CD4-positive, CD25-positive, alpha-beta regulatory T cell (primary cell): ENCODE results near the gene UQCRC2. TPM values are rescaled to one million over a fixed set of nuclear protein-coding genes. Genes with fewer than 3 reads are reported as not detected.
A peak's percentile ranks its signal among the peaks of the same experiment; 100 is the strongest.

ENCODE experiments used
- ATAC-seq, 2 donors: fragments of 150-1000 bp; cut with Tn5 transposase; one replicate each; pipeline ENCODE4 v1.10.0; 2021; ENCODE audit warnings: low read depth in 2 of 2, moderate number of reproducible peaks in 2 of 2, moderate library complexity in 1 of 2
- DNase-seq, 3 donors: peaks; one replicate each; pipeline versions ENCODE4 v3.0.0 to v3.0.0-alpha.2; 2012 to 2022; ENCODE audit warnings: mixed read lengths in 1 of 3
- H3K27ac ChIP-seq: one replicate; pipeline ENCODE4 v1.7.0; 2013; ENCODE audit warnings: mild to moderate bottlenecking, low read length; ENCODE audit not compliant: insufficient read depth, poor library complexity, severe bottlenecking
- H3K27me3 ChIP-seq: one replicate; pipeline ENCODE4 v1.7.0; 2013; ENCODE audit warnings: low read length; ENCODE audit not compliant: control insufficient read depth, insufficient read depth
- H3K36me3 ChIP-seq: one replicate; pipeline ENCODE4 v1.7.0; 2013; ENCODE audit warnings: mild to moderate bottlenecking, low read length, moderate library complexity; ENCODE audit not compliant: control insufficient read depth, insufficient read depth
- H3K4me1 ChIP-seq: 2 replicates; pipeline ENCODE4 v1.7.0; 2013; ENCODE audit warnings: mild to moderate bottlenecking, low read length; ENCODE audit not compliant: insufficient read depth, control insufficient read depth, poor library complexity, severe bottlenecking
- H3K4me3 ChIP-seq: one replicate; pipeline ENCODE4 v1.7.0; 2013; ENCODE audit warnings: low read depth, mild to moderate bottlenecking, low read length, moderate library complexity
- H3K9me3 ChIP-seq, 2 experiments: 1 replicate in 1 of 2; 2 replicates in 1 of 2; pipeline ENCODE4 v1.7.0; 2013; ENCODE audit warnings: low read length in 2 of 2, mild to moderate bottlenecking in 1 of 2, moderate library complexity in 1 of 2; ENCODE audit not compliant: control insufficient read depth in 2 of 2
- H3K27ac Mint-ChIP-seq, 3 donors: one replicate each; pipeline ENCODE4 v1.8.0; 2020 to 2022; ENCODE audit warnings: mild to moderate bottlenecking in 3 of 3, mixed read lengths in 3 of 3, moderate library complexity in 2 of 3
- H3K27me3 Mint-ChIP-seq: one replicate; pipeline ENCODE4 v1.8.0; 2022; ENCODE audit warnings: mild to moderate bottlenecking, mixed read lengths
- H3K36me3 Mint-ChIP-seq: one replicate; pipeline ENCODE4 v1.8.0; 2020; ENCODE audit warnings: mixed read lengths
- H3K4me1 Mint-ChIP-seq, 4 donors: one replicate each; pipeline ENCODE4 v1.8.0; 2020 to 2022; ENCODE audit warnings: mixed read lengths in 4 of 4, mild to moderate bottlenecking in 1 of 4
- H3K4me3 Mint-ChIP-seq, 4 donors: one replicate each; pipeline ENCODE4 v1.8.0; 2020 to 2022; ENCODE audit warnings: mild to moderate bottlenecking in 4 of 4, mixed read lengths in 4 of 4, moderate library complexity in 3 of 4
- H3K9me3 Mint-ChIP-seq, 7 donors: one replicate each; pipeline ENCODE4 v1.8.0; 2020 to 2022; ENCODE audit warnings: mixed read lengths in 7 of 7, mild to moderate bottlenecking in 3 of 7, moderate library complexity in 2 of 7
- polyA plus RNA-seq, 4 donors: library from polyadenylated mRNA; unstranded; fragments of 300-500 nt; fragmentation: Illumina TruSeq; gene quantifications; one replicate each; pipeline ENCODE4 v1.2.3, GENCODE V29; 2021
- total RNA-seq: library from RNA; stranded (reverse); gene quantifications from one replicate; pipeline ENCODE4 v1.2.3, GENCODE V29; 2022

UQCRC2 gene
- total and polyA plus RNA-seq, 5 donors from 2014 or later = 164 to 218 (median 205) TPM

DNA sequence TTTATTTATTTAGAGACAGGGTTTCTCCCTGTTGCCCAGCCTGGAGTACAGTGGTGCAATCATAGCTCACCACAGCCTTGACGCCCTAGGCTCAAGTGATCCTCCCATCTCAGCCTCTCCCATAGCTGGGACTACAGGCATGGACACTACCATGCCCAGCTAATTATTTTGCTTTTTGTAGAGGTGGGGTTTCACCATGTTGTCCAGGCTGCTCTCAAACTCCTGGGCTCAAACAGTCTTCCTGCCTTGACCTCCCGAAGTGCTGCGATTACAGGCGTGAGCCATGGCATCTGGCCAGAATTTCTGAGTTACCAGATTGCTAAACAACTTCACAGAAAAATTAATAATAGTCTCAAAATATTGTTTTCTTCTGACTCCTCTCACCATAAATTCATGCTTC lies 76.5 kb downstream of the UQCRC2 start:
- H3K27me3 Mint-ChIP-seq = no peaks in the 10 kb centered on the region
- Histone ChIP-seq H3K9me3 (no peaks in the 10 kb centered on the region), H3K36me3 (peaks cover 12% of the 10 kb centered on the region), H3K4me1 (peaks cover 8% of the 10 kb centered on the region), H3K4me3 (no peak overlapping the region), H3K27ac (no peak overlapping the region), H3K27me3 (no peaks in the 10 kb centered on the region)
- DNase-seq (no peak), ATAC-seq (no peak)
- H3K36me3 Mint-ChIP-seq = peaks cover 29% of the 10 kb centered on the region
- peaks cover 0 to 3% (median 0%) of the 10 kb centered on the region in 7 donors for H3K9me3 Mint-ChIP-seq
- no peak overlapping the region for H3K4me3 Mint-ChIP-seq
- no peak overlapping the region for H3K27ac Mint-ChIP-seq
- H3K4me1 Mint-ChIP-seq = peaks cover 39 to 60% (median 56%) of the 10 kb centered on the region in 4 donors

DNA sequence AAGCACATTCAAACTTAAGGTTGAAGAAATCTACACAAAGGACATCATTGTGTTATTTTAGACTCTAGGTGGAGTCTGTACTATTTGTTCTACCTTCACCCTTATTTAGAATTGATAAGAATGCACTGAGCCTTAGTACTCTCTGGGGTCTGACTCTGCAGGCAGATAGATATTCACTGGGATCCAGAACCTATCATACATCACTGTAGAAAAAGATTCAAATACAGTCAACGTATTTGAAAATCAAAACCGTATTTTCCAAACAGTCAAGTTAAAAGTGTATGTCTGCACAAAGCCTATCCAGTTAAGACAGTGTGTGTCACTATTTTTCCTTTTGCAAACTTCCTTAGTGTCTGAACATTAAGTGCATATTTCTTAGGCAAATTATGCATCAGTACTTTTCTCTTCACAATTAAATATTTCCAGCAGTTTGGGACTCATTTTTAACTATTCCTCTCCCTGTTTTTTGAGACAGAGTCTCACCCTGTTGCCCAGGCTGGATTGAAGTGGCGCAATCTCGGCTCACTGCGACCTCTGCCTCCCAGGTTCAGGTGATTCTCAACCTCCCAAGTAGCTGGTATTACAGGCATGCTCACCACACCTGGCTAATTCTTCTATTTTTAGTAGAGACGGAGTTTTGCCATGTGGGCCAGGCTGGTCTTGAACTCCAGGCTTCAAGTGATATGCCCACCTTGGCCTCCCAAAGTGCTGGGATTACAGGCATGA lies 77.1 kb downstream of the UQCRC2 start:
- Mint-ChIP-seq H3K4me3 (no peak overlapping the region), H3K27ac (peak overlapping the region in 1 of 3 donors; percentile 30), H3K4me1 (peaks cover 43 to 65% (median 60%) of the 10 kb centered on the region in 4 donors), H3K27me3 (no peaks in the 10 kb centered on the region), H3K9me3 (peaks cover 0 to 3% (median 0%) of the 10 kb centered on the region in 7 donors), H3K36me3 (peaks cover 33% of the 10 kb centered on the region)
- Histone ChIP-seq H3K4me3 (no peak overlapping the region), H3K27ac (no peak overlapping the region), H3K4me1 (peaks cover 14% of the 10 kb centered on the region), H3K9me3 (no peaks in the 10 kb centered on the region), H3K36me3 (peaks cover 12% of the 10 kb centered on the region), H3K27me3 (no peaks in the 10 kb centered on the region)
- ATAC-seq = no peak
- no peak for DNase-seq

DNA sequence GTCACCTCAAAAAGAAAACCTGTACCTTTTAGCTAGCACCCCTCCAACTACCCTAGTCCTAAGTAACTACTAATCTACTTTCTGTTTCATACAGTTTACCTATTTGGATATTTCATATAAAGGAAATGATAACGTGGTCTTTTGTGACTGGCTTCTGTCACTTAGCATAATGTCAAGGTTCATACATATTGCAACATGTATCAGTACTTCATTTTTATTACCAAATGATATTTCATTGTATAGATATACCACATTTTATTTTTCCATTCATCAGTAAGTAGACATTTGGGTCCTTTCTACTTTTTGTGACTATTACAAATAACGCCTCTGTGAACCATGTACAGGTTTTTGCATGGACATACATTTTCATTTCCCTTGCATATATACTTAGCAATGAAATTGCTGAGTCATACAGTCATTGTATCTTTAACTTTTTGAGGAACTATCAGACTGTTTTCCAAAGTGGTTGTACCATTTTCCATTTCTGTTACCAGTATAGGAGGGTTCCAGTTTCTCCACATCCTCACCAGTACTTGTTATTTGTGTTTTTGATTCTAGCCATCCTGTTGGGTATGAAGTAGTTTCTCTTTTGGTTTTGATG lies 78.4 kb downstream of the UQCRC2 start:
- Histone ChIP-seq H3K27me3 (no peaks in the 10 kb centered on the region), H3K4me1 (peaks cover 17% of the 10 kb centered on the region), H3K9me3 (no peaks in the 10 kb centered on the region), H3K36me3 (peaks cover 14% of the 10 kb centered on the region), H3K27ac (no peak overlapping the region), H3K4me3 (no peak overlapping the region)
- peaks cover 33 to 59% (median 54%) of the 10 kb centered on the region in 4 donors for H3K4me1 Mint-ChIP-seq
- peaks cover 31% of the 10 kb centered on the region for H3K36me3 Mint-ChIP-seq
- peaks cover 0 to 3% (median 0%) of the 10 kb centered on the region in 7 donors for H3K9me3 Mint-ChIP-seq
- ATAC-seq (no peak), DNase-seq (peak in 1 of 3 donors; percentile 32)
- no peak overlapping the region for H3K4me3 Mint-ChIP-seq
- H3K27me3 Mint-ChIP-seq = no peaks in the 10 kb centered on the region
- H3K27ac Mint-ChIP-seq = peak overlapping the region in 1 of 3 donors; percentile 30

Other genes starting within 250 kb of the UQCRC2 start
- gene NPIPB4, start 95.6 kb upstream of the UQCRC2 start, total RNA-seq = 411 TPM
- 1 to 10 TPM; 3.2 to 5.2 (median 4.1) TPM for gene NPIPB4, start 95.6 kb upstream of the UQCRC2 start, polyA plus RNA-seq
- gene PDZD9, start 47.8 kb downstream of the UQCRC2 start, total RNA-seq = not detected
- gene PDZD9, start 47.8 kb downstream of the UQCRC2 start, polyA plus RNA-seq = under 1 TPM in 2 of 4 donors, not detected in 2; 0.22 to 0.28 TPM
- gene MOSMO, start 54.8 kb downstream of the UQCRC2 start, total RNA-seq = 13.1 TPM
- 1 to 10 TPM; 3.9 to 5.2 (median 4.1) TPM for gene MOSMO, start 54.8 kb downstream of the UQCRC2 start, polyA plus RNA-seq
- gene VWA3A, start 139.2 kb downstream of the UQCRC2 start, total RNA-seq = 0.37 TPM
- not detected for gene VWA3A, start 139.2 kb downstream of the UQCRC2 start, polyA plus RNA-seq
- gene SDR42E2, start 209.1 kb downstream of the UQCRC2 start, total RNA-seq = 3.5 TPM
- gene SDR42E2, start 209.1 kb downstream of the UQCRC2 start, polyA plus RNA-seq = 1 to 10 TPM in 1 of 4 donors, under 1 TPM in 3; 0.60 to 1.3 (median 0.73) TPM